HG02943 (cell line): ENCODE measurements around the gene VPS13D.

Experiments used
- ATAC-seq: cut with Tn5 transposase; IDR thresholded peaks from one replicate; pipeline ENCODE4 v1.9.1; 2021; ENCODE audit warnings: mild to moderate bottlenecking, low read depth, moderate library complexity; ENCODE audit not compliant: unreplicated experiment

Gene VPS13D

GRCh38 chr1:12229386-12229834, 420 bp upstream of the VPS13D start:
- ATAC-seq = no peak

- ATAC-seq = no peak
These were observed 882 bp downstream of the VPS13D start for GRCh38 chr1:12230549-12231275.

- ATAC-seq = no peak
These were observed 1.4 kb downstream of the VPS13D start for GRCh38 chr1:12231276-12231595.

GRCh38 chr1:12232221-12232620, 2.4 kb downstream of the VPS13D start:
- ATAC-seq = no peak

GRCh38 chr1:12244078-12244477, 14.2 kb downstream of the VPS13D start:
- ATAC-seq = no peak

GRCh38 chr1:12244585-12244984, 14.8 kb downstream of the VPS13D start:
- ATAC-seq = no peak

GRCh38 chr1:12245116-12245515, 15.3 kb downstream of the VPS13D start:
- ATAC-seq = no peak

GRCh38 chr1:12245733-12246132, 15.9 kb downstream of the VPS13D start:
- ATAC-seq = no peak

GRCh38 chr1:12246584-12246983, 16.8 kb downstream of the VPS13D start:
- no peak for ATAC-seq

GRCh38 chr1:12249181-12249580, 19.4 kb downstream of the VPS13D start:
- ATAC-seq = no peak

GRCh38 chr1:12249748-12250147, 19.9 kb downstream of the VPS13D start:
- no peak for ATAC-seq

- no peak for ATAC-seq
These were observed 21.6 kb downstream of the VPS13D start for GRCh38 chr1:12251442-12251841.

GRCh38 chr1:12255913-12256312, 26.1 kb downstream of the VPS13D start:
- no peak for ATAC-seq

GRCh38 chr1:12258272-12258671, 28.4 kb downstream of the VPS13D start:
- ATAC-seq = no peak

GRCh38 chr1:12269351-12269750, 39.5 kb downstream of the VPS13D start:
- no peak for ATAC-seq

- no peak for ATAC-seq
These were observed 41.2 kb downstream of the VPS13D start for GRCh38 chr1:12271033-12271432.

- ATAC-seq = no peak
These were observed 42.9 kb downstream of the VPS13D start for GRCh38 chr1:12272770-12273169.

- no peak for ATAC-seq
These were observed 45.5 kb downstream of the VPS13D start for GRCh38 chr1:12275370-12275769.

- ATAC-seq = no peak
These were observed 46.4 kb downstream of the VPS13D start for GRCh38 chr1:12276225-12276624.

- ATAC-seq = no peak
These were observed 49.2 kb downstream of the VPS13D start for GRCh38 chr1:12279003-12279402.

- ATAC-seq = no peak
These were observed 50.1 kb downstream of the VPS13D start for GRCh38 chr1:12279728-12280464.

GRCh38 chr1:12282142-12282541, 52.3 kb downstream of the VPS13D start:
- no peak for ATAC-seq
